ENCODE measurements around the gene FERD3L.

- TF ChIP-seq POLR2A (IDR thresholded peaks at IDR 0.05; ENCODE audit: control extremely low read depth in 1 of 2, low read depth in 2 of 2, low read length in 2 of 2) (no peak), CTCF (IDR thresholded peaks at IDR 0.05; ENCODE audit: control extremely low read depth in 1 of 3, insufficient read depth in 1 of 3, low read depth in 1 of 3, low read length in 3 of 3) (no peak), CREB1 (IDR thresholded peaks at IDR 0.05) (no peak), RBBP5 (IDR thresholded peaks at IDR 0.05; ENCODE audit: borderline replicate concordance, low read depth, low read length) (no peak)
These were observed 25.2 kb downstream of the FERD3L start for GRCh38 chr7:19119870-19120486.

Measured in H1 (cell line).